Kidney epithelial cell (primary cell): ENCODE measurements around the gene DHTKD1. TPM values are rescaled to one million over a fixed set of nuclear protein-coding genes. Genes with fewer than 3 reads are reported as not detected.

Experiments used
- DNase-seq: peaks from one replicate; pipeline ENCODE4 v3.0.0-alpha.2; 2010; ENCODE audit warnings: low read depth
- H3K27me3 ChIP-seq: 2 replicates; pipeline ENCODE4 v1.6.0; 2011; ENCODE audit warnings: low read length; ENCODE audit not compliant: control insufficient read depth, insufficient read depth
- H3K36me3 ChIP-seq: 2 replicates; pipeline ENCODE4 v1.5.1; 2011; ENCODE audit warnings: low read length; ENCODE audit not compliant: control insufficient read depth, insufficient read depth
- H3K4me3 ChIP-seq: 2 replicates; pipeline ENCODE4 v1.5.1; 2011; ENCODE audit warnings: low read depth, mild to moderate bottlenecking, control low read depth, low read length
- CTCF ChIP-seq: IDR thresholded peaks from 2 replicates; pipeline ENCODE4 v1.5.1; 2011; ENCODE audit warnings: mild to moderate bottlenecking, moderate library complexity, low read length, control low read depth, inconsistent platforms; ENCODE audit not compliant: insufficient read depth, poor library complexity, severe bottlenecking
- total RNA-seq: library from RNA; depleted of rRNA; stranded (reverse); fragments of >200 nt; gene quantifications from 2 replicates; pipeline ENCODE4 v1.2.3, GENCODE V29; 2015

The DHTKD1 gene
- total RNA-seq, 1 donor from 2014 or later: 17.3 TPM

- H3K27me3 ChIP-seq: no peaks in the 10 kb centered on the region
- H3K36me3 ChIP-seq: peaks cover 1% of the 10 kb centered on the region
- no peak for TF ChIP-seq CTCF
- H3K4me3 ChIP-seq: no peak overlapping the region
- no peak for DNase-seq
Measured at GRCh38 chr10:12097791-12098190, 29.0 kb downstream of the DHTKD1 start.

DNA sequence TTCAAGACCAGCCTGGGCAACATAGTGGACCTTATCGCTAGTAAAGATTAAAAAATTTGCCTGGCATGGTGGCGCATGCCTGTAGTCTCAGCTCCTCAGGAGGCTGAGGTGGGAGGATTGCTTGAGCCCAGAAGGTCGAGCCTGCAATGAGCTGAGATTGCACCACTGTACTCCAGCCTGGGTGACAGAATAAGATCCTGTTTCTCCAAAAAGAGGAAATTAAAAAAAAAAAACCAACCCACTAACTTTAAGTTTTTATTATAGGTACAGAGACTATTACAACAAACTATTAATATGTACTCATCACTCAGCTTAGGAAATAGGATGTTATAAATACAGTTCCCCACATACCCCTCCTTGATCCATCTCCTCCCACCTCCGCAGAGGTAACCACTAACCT, 30.2 kb downstream of the DHTKD1 start:
- H3K4me3 ChIP-seq: no peak overlapping the region
- no peak for DNase-seq
- peaks cover 1% of the 10 kb centered on the region for H3K36me3 ChIP-seq
- TF ChIP-seq CTCF: no peak
- H3K27me3 ChIP-seq: no peaks in the 10 kb centered on the region

DNA sequence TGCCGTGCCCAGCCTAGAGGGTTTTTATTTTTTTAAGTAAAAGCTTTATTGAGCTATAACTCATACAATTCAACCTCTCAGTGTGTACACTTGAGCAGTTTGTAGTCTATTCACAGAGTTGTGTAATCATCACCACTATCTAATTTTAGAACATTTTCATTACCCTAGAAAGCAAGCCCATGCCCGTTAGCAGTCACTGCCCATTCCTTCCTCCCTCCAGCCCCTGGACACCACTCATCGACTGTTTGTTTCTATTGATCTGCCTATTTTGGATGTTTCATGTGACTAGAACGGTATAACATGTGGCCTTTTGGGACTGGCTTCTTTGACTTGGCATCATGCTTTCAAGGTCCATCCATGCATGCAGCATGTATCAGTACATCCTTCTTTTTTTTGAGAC, 35.0 kb downstream of the DHTKD1 start:
- TF ChIP-seq CTCF: no peak
- DNase-seq: no peak
- H3K27me3 ChIP-seq: no peaks in the 10 kb centered on the region
- no peak overlapping the region for H3K4me3 ChIP-seq
- no peaks in the 10 kb centered on the region for H3K36me3 ChIP-seq

- H3K36me3 ChIP-seq: no peaks in the 10 kb centered on the region
- no peaks in the 10 kb centered on the region for H3K27me3 ChIP-seq
- no peak overlapping the region for H3K4me3 ChIP-seq
- no peak for TF ChIP-seq CTCF
- DNase-seq: no peak
Measured at GRCh38 chr10:12107781-12108180, 39.0 kb downstream of the DHTKD1 start.

- no peaks in the 10 kb centered on the region for H3K27me3 ChIP-seq
- H3K4me3 ChIP-seq: no peak overlapping the region
- no peak for DNase-seq
- H3K36me3 ChIP-seq: no peaks in the 10 kb centered on the region
- TF ChIP-seq CTCF: no peak
Measured at GRCh38 chr10:12109286-12109685, 40.5 kb downstream of the DHTKD1 start.

GRCh38 chr10:12111528-12111927, 42.8 kb downstream of the DHTKD1 start:
- Histone ChIP-seq H3K27me3 (no peaks in the 10 kb centered on the region), H3K4me3 (no peak overlapping the region), H3K36me3 (no peaks in the 10 kb centered on the region)
- DNase-seq: no peak
- no peak for TF ChIP-seq CTCF
